GM18873 (cell line): ENCODE measurements around the gene BORCS5.

Experiments used
- ATAC-seq: cut with Tn5 transposase; IDR thresholded peaks from one replicate; pipeline ENCODE4 v1.9.1; 2021; ENCODE audit warnings: mild to moderate bottlenecking, moderate library complexity, moderate number of reproducible peaks; ENCODE audit not compliant: unreplicated experiment, low FRiP score

Gene BORCS5

GRCh38 chr12:12427568-12427967, 70.7 kb downstream of the BORCS5 start:
- ATAC-seq = no peak

GRCh38 chr12:12428047-12428446, 71.2 kb downstream of the BORCS5 start:
- no peak for ATAC-seq

GRCh38 chr12:12428961-12429657, 72.2 kb downstream of the BORCS5 start:
- no peak for ATAC-seq

GRCh38 chr12:12432364-12432763, 75.5 kb downstream of the BORCS5 start:
- ATAC-seq = no peak

- no peak for ATAC-seq
Observed at GRCh38 chr12:12433203-12433731, 76.4 kb downstream of the BORCS5 start.

GRCh38 chr12:12436831-12437345, 80.0 kb downstream of the BORCS5 start:
- no peak for ATAC-seq

- no peak for ATAC-seq
Observed at GRCh38 chr12:12439636-12440035, 82.8 kb downstream of the BORCS5 start.

- ATAC-seq = no peak
Observed at GRCh38 chr12:12440784-12441428, 84.0 kb downstream of the BORCS5 start.

GRCh38 chr12:12441429-12441807, 84.5 kb downstream of the BORCS5 start:
- ATAC-seq = no peak

GRCh38 chr12:12441843-12442461, 85.1 kb downstream of the BORCS5 start:
- no peak for ATAC-seq

GRCh38 chr12:12442548-12443071, 85.7 kb downstream of the BORCS5 start:
- ATAC-seq = no peak

- ATAC-seq = no peak
Observed at GRCh38 chr12:12443431-12443878, 86.6 kb downstream of the BORCS5 start.

- ATAC-seq = no peak
Observed at GRCh38 chr12:12445165-12445881, 88.4 kb downstream of the BORCS5 start.

- no peak for ATAC-seq
Observed at GRCh38 chr12:12445882-12446181, 89.0 kb downstream of the BORCS5 start.

- ATAC-seq = no peak
Observed at GRCh38 chr12:12446786-12447185, 89.9 kb downstream of the BORCS5 start.

- no peak for ATAC-seq
Observed at GRCh38 chr12:12447236-12447635, 90.4 kb downstream of the BORCS5 start.

- ATAC-seq = no peak
Observed at GRCh38 chr12:12447837-12448236, 91.0 kb downstream of the BORCS5 start.

GRCh38 chr12:12449533-12450025, 92.7 kb downstream of the BORCS5 start:
- ATAC-seq = no peak

GRCh38 chr12:12450043-12450471, 93.2 kb downstream of the BORCS5 start:
- ATAC-seq = no peak

GRCh38 chr12:12451098-12451497, 94.2 kb downstream of the BORCS5 start:
- ATAC-seq = no peak
